Loucy (cell line): ENCODE data around the gene PCBP3.

ENCODE experiments used
- CTCF ChIP-seq: fragments of 200-600 bp; sonication (generic); conservative IDR thresholded peaks from 2 replicates; pipeline ENCODE4 v1.5.1; 2014; ENCODE audit warnings: mild to moderate bottlenecking, antibody characterized with exemption, low read length
- EZH2phosphoT487 ChIP-seq: fragments of 200-600 bp; IDR thresholded peaks from 2 replicates; pipeline ENCODE4 v1.6.1; 2018; ENCODE audit warnings: antibody characterized with exemption, mild to moderate bottlenecking, moderate library complexity, borderline replicate concordance

GRCh38 chr21:45853703-45854342 lies 210.3 kb downstream of the PCBP3 start:
- no peak for TF ChIP-seq CTCF
- no peak for TF ChIP-seq EZH2phosphoT487
